Activated CD8-positive, alpha-beta T cell treated with anti-CD3 and anti-CD28 coated beads for 36 hours (primary cell): ENCODE results near the gene CPSF4. TPM values are rescaled to one million over a fixed set of nuclear protein-coding genes. Genes with fewer than 3 reads are reported as not detected.

Source experiments
- ATAC-seq: fragments of 200-7000 bp; cut with Tn5 transposase; one replicate; pipeline ENCODE4 v1.10.0; 2021; ENCODE audit warnings: mild to moderate bottlenecking, moderate library complexity
- CTCF ChIA-PET: fragments of 350-600 bp; sonication (Branson Sonifier 250); formaldehyde crosslinking; loops from one replicate; lab custom pipeline; 2021; ENCODE audit warnings: antibody characterized with exemption; lab: Charles Lee
- POLR2A ChIA-PET: fragments of 350-600 bp; sonication (Branson Sonifier 250); formaldehyde crosslinking; loops from one replicate; lab custom pipeline; 2021; ENCODE audit warnings: antibody characterized with exemption; lab: Charles Lee
- DNase-seq: peaks from one replicate; pipeline ENCODE4 v3.0.0-alpha.2; 2020
- H3K27ac Mint-ChIP-seq: one replicate; pipeline ENCODE4 v1.8.0; 2021; ENCODE audit warnings: mild to moderate bottlenecking, mixed read lengths
- H3K27me3 Mint-ChIP-seq: one replicate; pipeline ENCODE4 v1.8.0; 2021; ENCODE audit warnings: mixed read lengths
- H3K36me3 Mint-ChIP-seq: one replicate; pipeline ENCODE4 v1.8.0; 2021; ENCODE audit warnings: low read depth, mixed read lengths
- H3K4me1 Mint-ChIP-seq: one replicate; pipeline ENCODE4 v1.8.0; 2021; ENCODE audit warnings: low read depth, mixed read lengths
- H3K4me3 Mint-ChIP-seq: one replicate; pipeline ENCODE4 v1.8.0; 2021; ENCODE audit warnings: mild to moderate bottlenecking, moderate library complexity, mixed read lengths
- H3K9me3 Mint-ChIP-seq: one replicate; pipeline ENCODE4 v1.8.0; 2021; ENCODE audit warnings: mixed read lengths
- intact Hi-C: fragments of 100-400 bp; cut with micrococcal nuclease; formaldehyde crosslinking; loops from one replicate; pipeline ENCODE4 v1.10.0; 2022
- total RNA-seq, 2 experiments: library from RNA; stranded (reverse); gene quantifications; one replicate each; pipeline ENCODE4 v1.2.3, GENCODE V29; 2021
- TF ChIP-seq, protein P1 (sequence below): fragments of 200-600 bp; IDR thresholded peaks from one replicate; pipeline ENCODE4 v1.8.0; 2022; ENCODE audit warnings: antibody characterized with exemption, mild to moderate bottlenecking

The CPSF4 gene
- total RNA-seq, 2 experiments from 2014 or later = 62.3 to 64.6 TPM

DNA sequence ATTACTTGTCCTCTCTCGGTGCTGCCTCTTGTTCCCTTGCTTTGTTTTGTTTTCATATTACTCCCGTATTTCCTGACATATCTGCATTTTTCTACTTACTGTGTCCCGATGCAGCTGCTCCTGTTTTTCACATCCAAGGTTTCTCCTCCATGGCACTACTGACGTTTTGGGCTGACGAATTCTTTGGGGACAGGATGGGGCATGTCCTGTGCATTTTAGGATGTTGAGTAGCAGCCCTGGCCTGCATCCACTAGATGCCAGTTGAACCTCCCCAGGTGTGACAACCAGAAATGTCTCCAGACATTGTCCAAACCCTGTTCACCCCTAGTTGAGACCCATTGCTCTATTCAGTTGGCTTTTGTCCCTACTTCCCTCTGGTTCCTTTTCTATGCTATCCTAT lies 46.4 kb downstream of the CPSF4 start:
- Mint-ChIP-seq H3K4me3 (no peak overlapping the region), H3K36me3 (peaks cover 36% of the 10 kb centered on the region), H3K27ac (peak overlapping the region; percentile 19), H3K27me3 (no peaks in the 10 kb centered on the region), H3K9me3 (no peaks in the 10 kb centered on the region), H3K4me1 (no peaks in the 10 kb centered on the region)
- DNase-seq = no peak
- ATAC-seq = no peak
- POLR2A ChIA-PET = interaction anchor here (0.8 to 1.4 kb wide), 2 partner anchors 15 to 154 kb away, joined by 3 read pairs; partner anchors contain the start of gene ZNF394
- TF ChIP-seq, protein P1, sequence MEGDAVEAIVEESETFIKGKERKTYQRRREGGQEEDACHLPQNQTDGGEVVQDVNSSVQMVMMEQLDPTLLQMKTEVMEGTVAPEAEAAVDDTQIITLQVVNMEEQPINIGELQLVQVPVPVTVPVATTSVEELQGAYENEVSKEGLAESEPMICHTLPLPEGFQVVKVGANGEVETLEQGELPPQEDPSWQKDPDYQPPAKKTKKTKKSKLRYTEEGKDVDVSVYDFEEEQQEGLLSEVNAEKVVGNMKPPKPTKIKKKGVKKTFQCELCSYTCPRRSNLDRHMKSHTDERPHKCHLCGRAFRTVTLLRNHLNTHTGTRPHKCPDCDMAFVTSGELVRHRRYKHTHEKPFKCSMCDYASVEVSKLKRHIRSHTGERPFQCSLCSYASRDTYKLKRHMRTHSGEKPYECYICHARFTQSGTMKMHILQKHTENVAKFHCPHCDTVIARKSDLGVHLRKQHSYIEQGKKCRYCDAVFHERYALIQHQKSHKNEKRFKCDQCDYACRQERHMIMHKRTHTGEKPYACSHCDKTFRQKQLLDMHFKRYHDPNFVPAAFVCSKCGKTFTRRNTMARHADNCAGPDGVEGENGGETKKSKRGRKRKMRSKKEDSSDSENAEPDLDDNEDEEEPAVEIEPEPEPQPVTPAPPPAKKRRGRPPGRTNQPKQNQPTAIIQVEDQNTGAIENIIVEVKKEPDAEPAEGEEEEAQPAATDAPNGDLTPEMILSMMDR = no peak
- CTCF ChIA-PET = no interaction called here
- intact Hi-C loops = no loop called here

DNA sequence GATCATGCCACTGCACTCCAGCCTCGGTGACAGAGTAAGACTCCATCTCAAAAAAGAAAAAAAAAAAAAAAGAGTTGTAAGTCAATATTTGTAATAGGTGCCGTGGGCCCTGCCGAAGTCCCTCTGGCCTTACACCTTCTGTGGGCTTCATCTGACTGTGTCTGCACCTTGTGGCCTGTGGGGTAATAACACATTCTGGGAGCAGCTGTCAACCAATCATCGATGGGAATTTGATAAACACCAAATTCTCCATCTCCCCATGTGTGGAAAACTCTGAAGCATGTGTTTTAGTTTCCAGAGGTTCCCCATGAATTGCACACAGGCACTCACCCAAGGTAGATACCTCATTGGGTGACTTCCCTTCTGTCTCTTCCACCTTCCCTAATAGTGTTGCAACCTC lies 50.5 kb downstream of the CPSF4 start:
- TF ChIP-seq, protein P1 = no peak
- ChIA-PET POLR2A (interaction anchor here (0.9 to 1.0 kb wide), 2 partner anchors 10 to 429 kb away, joined by 3 to 4 read pairs; partner anchors contain the start of gene ZNF394), CTCF (interaction anchor here (1.0 kb wide), 1 partner anchor 9 kb away, joined by 3 read pairs; no protein-coding TSS in a partner anchor)
- Mint-ChIP-seq H3K27ac (no peak overlapping the region), H3K36me3 (peaks cover 58% of the 10 kb centered on the region), H3K4me3 (no peak overlapping the region), H3K4me1 (no peaks in the 10 kb centered on the region), H3K9me3 (peaks cover 15% of the 10 kb centered on the region), H3K27me3 (no peaks in the 10 kb centered on the region)
- peak; percentile 39 for ATAC-seq
- DNase-seq = no peak
- intact Hi-C loops = no loop called here

GRCh38 chr7:99490878-99491277 lies 52.1 kb downstream of the CPSF4 start:
- intact Hi-C loops = no loop called here
- TF ChIP-seq, protein P1 = no peak
- Mint-ChIP-seq H3K4me1 (no peaks in the 10 kb centered on the region), H3K9me3 (peaks cover 18% of the 10 kb centered on the region), H3K27me3 (no peaks in the 10 kb centered on the region), H3K36me3 (peaks cover 65% of the 10 kb centered on the region), H3K27ac (peak overlapping the region; percentile 1), H3K4me3 (no peak overlapping the region)
- POLR2A ChIA-PET = interaction anchor here (1.3 to 1.4 kb wide), 2 partner anchors 13 to 63 kb away, joined by 3 to 4 read pairs; no protein-coding TSS in a partner anchor
- no peak for DNase-seq
- CTCF ChIA-PET = no interaction called here
- no peak for ATAC-seq

- CTCF ChIA-PET = no interaction called here
- TF ChIP-seq, protein P1 = no peak
- Mint-ChIP-seq H3K36me3 (peaks cover 69% of the 10 kb centered on the region), H3K9me3 (peaks cover 18% of the 10 kb centered on the region), H3K27ac (no peak overlapping the region), H3K4me1 (peaks cover 12% of the 10 kb centered on the region), H3K4me3 (no peak overlapping the region), H3K27me3 (no peaks in the 10 kb centered on the region)
- ATAC-seq (no peak), DNase-seq (no peak)
- POLR2A ChIA-PET = interaction anchor here (1.5 kb wide), 1 partner anchor 18 kb away, joined by 4 read pairs; no protein-coding TSS in a partner anchor
- intact Hi-C loops = no loop called here
These were observed 55.1 kb downstream of the CPSF4 start for GRCh38 chr7:99493823-99494222.

DNA sequence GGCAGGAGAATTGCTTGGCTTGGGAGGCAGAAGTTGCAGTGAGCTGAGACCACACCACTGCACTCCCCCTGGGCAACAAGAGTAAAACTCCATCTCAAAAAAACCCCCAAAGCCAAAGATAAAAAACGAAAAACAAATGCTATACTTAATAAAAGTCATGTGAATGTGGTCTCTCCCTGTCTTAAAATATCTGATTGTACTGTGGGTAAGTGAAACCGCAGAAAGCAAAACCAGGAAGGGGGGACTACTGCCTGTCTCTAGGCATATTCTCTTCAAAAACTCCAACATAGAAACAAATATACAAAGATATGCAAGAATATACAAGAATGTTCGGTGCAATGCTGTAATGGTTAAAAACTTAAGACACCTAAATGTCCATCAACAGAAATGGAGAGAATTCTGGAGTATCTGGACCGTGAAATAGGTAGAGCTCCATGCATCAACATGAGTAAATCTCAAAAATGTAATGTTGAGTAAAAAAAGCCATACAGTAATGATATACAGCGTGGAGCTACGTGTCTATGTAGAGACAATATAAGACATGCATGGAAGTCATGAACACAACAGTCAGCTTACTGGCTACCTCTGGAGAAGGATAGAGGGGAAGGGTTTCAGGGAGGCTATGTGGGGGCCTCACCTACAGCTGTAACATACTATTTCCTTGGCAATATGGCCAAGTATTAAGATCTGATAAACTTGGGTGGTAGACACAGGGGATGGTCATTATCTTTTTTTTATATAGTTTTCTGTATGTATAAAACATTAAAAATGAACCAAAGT lies 59.2 kb downstream of the CPSF4 start:
- POLR2A ChIA-PET = interaction anchor here (1.2 to 1.4 kb wide), 2 partner anchors 25 to 61 kb away, joined by 3 to 4 read pairs; partner anchors contain the start of gene ZNF789
- Mint-ChIP-seq H3K9me3 (peaks cover 16% of the 10 kb centered on the region), H3K27me3 (no peaks in the 10 kb centered on the region), H3K36me3 (peaks cover 58% of the 10 kb centered on the region), H3K4me1 (peaks cover 21% of the 10 kb centered on the region), H3K27ac (peak overlapping the region; percentile 73), H3K4me3 (peak overlapping the region; percentile 99)
- ATAC-seq = no peak
- TF ChIP-seq, protein P1 = no peak
- intact Hi-C loops = no loop called here
- DNase-seq = no peak
- CTCF ChIA-PET = interaction anchor here (0.8 to 0.9 kb wide), 2 partner anchors 8 to 10 kb away, joined by 3 read pairs; no protein-coding TSS in a partner anchor
